HepG2 (cell line): ENCODE measurements around the gene FOXK2. TPM values are rescaled to one million over a fixed set of nuclear protein-coding genes. Genes with fewer than 3 reads are reported as not detected.

Source experiments
- ATAC-seq: fragments of 200-7000 bp; cut with Tn5 transposase; 3 replicates; pipeline ENCODE4 v1.9.1; 2020; ENCODE audit warnings: mild to moderate bottlenecking, moderate library complexity
- BruUV-seq: library from RNA; stranded (reverse); fragments of 400-500 nt; replicated peaks from 2 replicates; lab custom pipeline; 2021; lab: Mats Ljungman, UMichigan
- CTCF ChIA-PET: fragments of 300-600 bp; formaldehyde crosslinking; extraction: SDS; loops from one replicate; lab custom pipeline; 2021; ENCODE audit warnings: low total read pairs, inconsistent platforms, low intra/inter-chr PET ratio; lab: Yijun Ruan, JAX
- POLR2A ChIA-PET: fragments of 350-600 bp; sonication (Branson Sonifier 250); formaldehyde crosslinking; loops from one replicate; lab custom pipeline; 2020; ENCODE audit warnings: antibody characterized with exemption, inconsistent platforms; lab: Yijun Ruan, JAX
- DNase-seq: peaks from one replicate; pipeline ENCODE4 v3.0.0-alpha.2; 2015; ENCODE audit warnings: low spot score
- FAIRE-seq: peaks from 3 replicates; lab custom pipeline; 2011; peaks lifted over from hg19 to GRCh38; lab: Jason Lieb, UNC
- H2AFZ ChIP-seq: one replicate; pipeline ENCODE4 v1.6.1; 2011; ENCODE audit warnings: low read length, inconsistent platforms
- H3K27ac ChIP-seq: fragments of 300-600 bp; 3 replicates; pipeline ENCODE4 v1.8.0; 2011; ENCODE audit warnings: mixed run types, mild to moderate bottlenecking, mixed read lengths, low read length, inconsistent platforms; ENCODE audit not compliant: insufficient read depth; ENCODE audit errors: extremely low read length
- H3K27me3 ChIP-seq, 2 experiments: fragments of 200-600 bp in 1 of 2; 2 replicates in 1 of 2; 3 replicates in 1 of 2; pipeline versions ENCODE4 v1.6.0 to v1.8.0; 2011; ENCODE audit warnings: low read length in 2 of 2, mild to moderate bottlenecking in 2 of 2, moderate library complexity in 2 of 2, inconsistent platforms in 1 of 2; ENCODE audit not compliant: insufficient read depth in 2 of 2, control insufficient read depth in 1 of 2
- H3K36me3 ChIP-seq, 2 experiments: fragments of 200-600 bp in 1 of 2; replicated peaks in 1 of 2; 2 replicates in 1 of 2; 3 replicates in 1 of 2; pipeline versions ENCODE4 v1.5.1 to v1.8.0; 2011; ENCODE audit warnings: low read length in 2 of 2, inconsistent platforms in 1 of 2; ENCODE audit not compliant: insufficient read depth in 2 of 2, control insufficient read depth in 1 of 2
- H3K4me1 ChIP-seq: 2 replicates; pipeline ENCODE4 v1.5.1; 2012; ENCODE audit warnings: low read length, inconsistent platforms; ENCODE audit not compliant: insufficient read depth
- H3K4me2 ChIP-seq: 2 replicates; pipeline ENCODE4 v1.6.0; 2011; ENCODE audit warnings: low read depth, low read length, inconsistent platforms
- H3K4me3 ChIP-seq, 3 experiments: fragments of 200-600 bp in 1 of 3; sonication (generic), shearing (Covaris generic) in 1 of 3; replicated peaks in 1 of 3; 2 replicates each; pipeline ENCODE4 v1.5.1; 2011 to 2016; ENCODE audit warnings: low read length in 3 of 3, inconsistent platforms in 2 of 3, low read depth in 2 of 3, mild to moderate bottlenecking in 2 of 3, control low read depth in 1 of 3, mixed read lengths in 1 of 3; ENCODE audit not compliant: insufficient read depth in 1 of 3
- H3K79me2 ChIP-seq: one replicate; pipeline ENCODE4 v1.6.1; 2011; ENCODE audit warnings: low read length, inconsistent platforms; ENCODE audit not compliant: insufficient read depth
- H3K9ac ChIP-seq: 2 replicates; pipeline ENCODE4 v1.6.0; 2011; ENCODE audit warnings: mild to moderate bottlenecking, low read depth, low read length, inconsistent platforms; ENCODE audit not compliant: insufficient read depth
- H3K9me3 ChIP-seq: 2 replicates; pipeline ENCODE4 v1.5.1; 2012; ENCODE audit warnings: mild to moderate bottlenecking, low read length
- H4K20me1 ChIP-seq: 2 replicates; pipeline ENCODE4 v1.6.0; 2011; ENCODE audit warnings: inconsistent platforms, mild to moderate bottlenecking, low read length, moderate library complexity; ENCODE audit not compliant: insufficient read depth
- ARNT ChIP-seq: fragments of 450-650 bp; IDR thresholded peaks from 2 replicates; pipeline ENCODE4 v1.6.1; 2017
- KLF15 ChIP-seq: sonication (generic); formaldehyde crosslinking; IDR thresholded peaks from 2 replicates; pipeline ENCODE4 v1.8.1; 2023; ENCODE audit warnings: borderline replicate concordance, mild to moderate bottlenecking, inconsistent platforms, missing genetic modification reagents, mixed read lengths
- POLR2AphosphoS2 ChIP-seq: IDR thresholded peaks from 2 replicates; pipeline ENCODE4 v1.6.1; 2011; ENCODE audit warnings: low read depth, low read length, improper control_type of control experiment
- RFXANK ChIP-seq: IDR thresholded peaks from 2 replicates; pipeline ENCODE4 v1.6.1; 2016
- SP4 ChIP-seq: sonication (generic); formaldehyde crosslinking; IDR thresholded peaks from 2 replicates; pipeline ENCODE4 v1.8.1; 2023; ENCODE audit warnings: mild to moderate bottlenecking, missing genetic modification reagents
- ZFP36L1 ChIP-seq: sonication (generic); formaldehyde crosslinking; IDR thresholded peaks from 2 replicates; pipeline ENCODE4 v1.8.0; 2022; ENCODE audit warnings: mild to moderate bottlenecking, missing genetic modification reagents, moderate library complexity
- ZNF326 ChIP-seq: sonication (generic); formaldehyde crosslinking; IDR thresholded peaks from 2 replicates; pipeline ENCODE4 v1.4.0; 2020; ENCODE audit warnings: missing genetic modification reagents, borderline replicate concordance
- ZNF432 ChIP-seq: sonication (generic); formaldehyde crosslinking; IDR thresholded peaks from 2 replicates; pipeline ENCODE4 v1.5.0; 2020; ENCODE audit warnings: missing genetic modification reagents, mild to moderate bottlenecking, borderline replicate concordance
- ZNF558 ChIP-seq: sonication (generic); formaldehyde crosslinking; IDR thresholded peaks from 2 replicates; pipeline ENCODE4 v1.9.0; 2022; ENCODE audit warnings: mild to moderate bottlenecking, missing genetic modification reagents, borderline replicate concordance
- ZSCAN21 ChIP-seq: sonication (generic); formaldehyde crosslinking; IDR thresholded peaks from 2 replicates; pipeline ENCODE4 v1.8.0; 2022; ENCODE audit warnings: mild to moderate bottlenecking, missing genetic modification reagents, moderate library complexity, borderline replicate concordance
- WGBS: methylation state at CpG from one replicate; pipeline ENCODE4 v1.1.6; 2017; ENCODE audit warnings: low lambda C conversion rate; 5-methylcytosine and 5-hydroxymethylcytosine counted together
- in situ Hi-C: cut with HindIII; loops from 2 replicates; pipeline ENCODE4 v1.10.0; 2017; ENCODE audit warnings: low pct_unique_long_range_greater_than_20kb; ENCODE audit not compliant: extremely low pct_ligation_motif_present
- intact Hi-C: fragments of 100-400 bp; cut with micrococcal nuclease; formaldehyde crosslinking; loops from one replicate; pipeline ENCODE4 v1.10.0; 2022; ENCODE audit not compliant: unreplicated experiment
- polyA plus RNA-seq, 8 experiments: library from polyadenylated mRNA; depleted of rRNA in 3 of 8; stranded (reverse) in 7 of 8; unstranded in 1 of 8; fragments of >200 nt; fragmentation: Illumina TruSeq in 4 of 8; extraction: Trizol in 4 of 8; gene quantifications; 2 replicates each; pipeline versions ENCODE4 v1.2.1 to v1.2.3, GENCODE V29; 2011 to 2016; ENCODE audit warnings: low read depth in 4 of 8, missing spikeins in 1 of 8, mixed read lengths in 1 of 8; ENCODE audit not compliant: insufficient read depth in 1 of 8
- total RNA-seq, 5 experiments: library from RNA; depleted of rRNA; stranded (reverse); fragments of >200 nt; fragmentation: Illumina TruSeq; extraction: Trizol; gene quantifications; 2 replicates each; pipeline ENCODE4 v1.2.3, GENCODE V29; 2016; ENCODE audit warnings: low read depth in 1 of 5
- TF ChIP-seq, protein P1 (sequence below): sonication (generic); formaldehyde crosslinking; IDR thresholded peaks from 2 replicates; pipeline ENCODE4 v1.8.1; 2023; ENCODE audit warnings: missing genetic modification reagents, mild to moderate bottlenecking, borderline replicate concordance
- TF ChIP-seq, protein P2 (sequence below): sonication (generic); formaldehyde crosslinking; IDR thresholded peaks from 2 replicates; pipeline ENCODE4 v1.5.0; 2020; ENCODE audit warnings: missing genetic modification reagents
- TF ChIP-seq, protein P3 (sequence below): sonication (generic); formaldehyde crosslinking; IDR thresholded peaks from 2 replicates; pipeline ENCODE4 v1.5.0; 2020; ENCODE audit warnings: mild to moderate bottlenecking, missing genetic modification reagents, moderate library complexity

The FOXK2 gene
- total and polyA plus RNA-seq, 2 of the 13 experiments (the other 11 are each of a cell fraction or from before 2014, with no cell fraction given), result 67.1 to 67.2 TPM

DNA sequence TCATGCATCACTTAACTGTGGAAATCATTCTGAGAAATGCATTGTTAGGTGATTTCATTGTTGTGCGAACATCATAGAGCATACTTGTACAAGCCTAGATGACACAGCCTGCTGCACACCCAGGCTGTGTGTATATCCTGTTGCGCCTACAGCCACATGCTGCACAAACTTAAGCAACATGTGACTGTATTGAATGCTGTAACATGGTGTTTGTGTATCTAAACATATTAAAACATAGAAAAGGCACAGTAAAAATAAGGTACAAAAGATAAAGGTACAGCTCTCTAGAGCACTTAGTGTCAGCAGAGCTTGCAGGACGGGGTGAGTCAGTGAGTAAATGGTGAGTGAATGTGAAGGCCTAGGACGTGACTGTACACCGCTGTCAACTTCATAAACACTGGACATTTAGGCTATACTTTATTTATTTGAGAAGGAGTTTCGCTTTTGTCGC is 11.9 kb downstream of the FOXK2 start (continued):
- TF ChIP-seq ARNT, result no peak
- no peak for TF ChIP-seq ZNF326 (CRISPR knock-in tag)
- no peak for TF ChIP-seq RFXANK (CRISPR knock-in tag)
- no peak for TF ChIP-seq ZNF558
- 0 out of 2 replicates have a peak, but pooled peaks have one; percentile 17 for TF ChIP-seq POLR2AphosphoS2
- TF ChIP-seq ZFP36L1 (CRISPR knock-in tag), result no peak
- TF ChIP-seq ZNF432, result no peak

DNA sequence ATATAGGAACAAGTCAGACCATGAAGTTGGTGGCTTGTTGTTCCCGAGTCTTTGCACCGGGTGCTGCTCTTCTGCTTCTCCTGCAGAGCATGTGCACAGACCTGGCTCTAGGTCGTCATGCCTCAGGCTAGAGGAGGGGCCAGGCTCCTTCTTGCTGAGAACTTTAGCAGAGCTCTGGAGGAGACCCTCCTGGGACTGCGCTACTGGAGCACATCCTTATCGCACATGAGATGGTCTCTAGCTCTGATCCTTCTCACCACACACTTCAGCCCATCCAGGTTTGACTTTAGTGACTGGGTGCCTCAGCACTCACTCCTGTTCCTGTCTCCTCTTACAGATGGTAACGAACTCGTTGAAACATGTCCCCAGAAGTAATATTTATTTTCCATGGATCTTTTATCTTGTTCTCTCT is 14.9 kb downstream of the FOXK2 start:
- H3K9ac ChIP-seq, result no peak overlapping the region
- in situ Hi-C loops (no loop called here), intact Hi-C loops (no loop called here)
- no peaks in the 10 kb centered on the region for H3K27me3 ChIP-seq
- POLR2A ChIA-PET, result no interaction called here
- peak overlapping the region; percentile 23 for H3K27ac ChIP-seq
- peaks cover 96% of the 10 kb centered on the region for H4K20me1 ChIP-seq
- TF ChIP-seq ZSCAN21 (CRISPR knock-in tag) (no peak), SP4 (CRISPR knock-in tag) (0 out of 2 replicates have a peak, but pooled peaks have one; percentile 23), KLF15 (no peak)
- TF ChIP-seq, protein P1, sequence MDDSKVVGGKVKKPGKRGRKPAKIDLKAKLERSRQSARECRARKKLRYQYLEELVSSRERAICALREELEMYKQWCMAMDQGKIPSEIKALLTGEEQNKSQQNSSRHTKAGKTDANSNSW (CRISPR knock-in tag), result no peak
- TF ChIP-seq, protein P2, sequence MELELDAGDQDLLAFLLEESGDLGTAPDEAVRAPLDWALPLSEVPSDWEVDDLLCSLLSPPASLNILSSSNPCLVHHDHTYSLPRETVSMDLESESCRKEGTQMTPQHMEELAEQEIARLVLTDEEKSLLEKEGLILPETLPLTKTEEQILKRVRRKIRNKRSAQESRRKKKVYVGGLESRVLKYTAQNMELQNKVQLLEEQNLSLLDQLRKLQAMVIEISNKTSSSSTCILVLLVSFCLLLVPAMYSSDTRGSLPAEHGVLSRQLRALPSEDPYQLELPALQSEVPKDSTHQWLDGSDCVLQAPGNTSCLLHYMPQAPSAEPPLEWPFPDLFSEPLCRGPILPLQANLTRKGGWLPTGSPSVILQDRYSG, result no peak
- TF ChIP-seq, protein P3, sequence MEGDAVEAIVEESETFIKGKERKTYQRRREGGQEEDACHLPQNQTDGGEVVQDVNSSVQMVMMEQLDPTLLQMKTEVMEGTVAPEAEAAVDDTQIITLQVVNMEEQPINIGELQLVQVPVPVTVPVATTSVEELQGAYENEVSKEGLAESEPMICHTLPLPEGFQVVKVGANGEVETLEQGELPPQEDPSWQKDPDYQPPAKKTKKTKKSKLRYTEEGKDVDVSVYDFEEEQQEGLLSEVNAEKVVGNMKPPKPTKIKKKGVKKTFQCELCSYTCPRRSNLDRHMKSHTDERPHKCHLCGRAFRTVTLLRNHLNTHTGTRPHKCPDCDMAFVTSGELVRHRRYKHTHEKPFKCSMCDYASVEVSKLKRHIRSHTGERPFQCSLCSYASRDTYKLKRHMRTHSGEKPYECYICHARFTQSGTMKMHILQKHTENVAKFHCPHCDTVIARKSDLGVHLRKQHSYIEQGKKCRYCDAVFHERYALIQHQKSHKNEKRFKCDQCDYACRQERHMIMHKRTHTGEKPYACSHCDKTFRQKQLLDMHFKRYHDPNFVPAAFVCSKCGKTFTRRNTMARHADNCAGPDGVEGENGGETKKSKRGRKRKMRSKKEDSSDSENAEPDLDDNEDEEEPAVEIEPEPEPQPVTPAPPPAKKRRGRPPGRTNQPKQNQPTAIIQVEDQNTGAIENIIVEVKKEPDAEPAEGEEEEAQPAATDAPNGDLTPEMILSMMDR, result 0 out of 2 replicates have a peak, but pooled peaks have one; percentile 15
- no peak overlapping the region for H3K4me2 ChIP-seq
- no peak overlapping the region for H2AFZ ChIP-seq
- peaks cover 63% of the 10 kb centered on the region for H3K4me1 ChIP-seq
- peaks cover 98% of the 10 kb centered on the region for H3K79me2 ChIP-seq
- 83% methylated on average over 7 of the region's 7 CpGs for WGBS
- no peak for FAIRE-seq
- CTCF ChIA-PET, result no interaction called here
- peaks cover 0 to 10% of the 10 kb centered on the region in 2 experiments; a peak in 1 of 5 replicates for H3K36me3 ChIP-seq
- H3K4me3 ChIP-seq, result no peak overlapping the region
- ATAC-seq, result peak; percentile 48
- no peak for DNase-seq
- BruUV-seq, result no TSS peak
- no peaks in the 10 kb centered on the region for H3K9me3 ChIP-seq
